H9 (cell line): ENCODE data around the gene IL36G. TPM values are rescaled to one million over a fixed set of nuclear protein-coding genes. Genes with fewer than 3 reads are reported as not detected.

Source experiments
- DNase-seq: peaks from one replicate; pipeline ENCODE4 v3.0.0-alpha.2; 2017
- H2AFZ ChIP-seq: one replicate; pipeline ENCODE4 v1.6.1; 2013; ENCODE audit warnings: mild to moderate bottlenecking, low read length, control low read depth, moderate library complexity
- H2AK5ac ChIP-seq: 2 replicates; pipeline ENCODE4 v1.6.1; 2013; ENCODE audit warnings: low read length, control low read depth, mixed read lengths; ENCODE audit not compliant: insufficient read length
- H2BK120ac ChIP-seq: one replicate; pipeline ENCODE4 v1.6.1; 2013; ENCODE audit warnings: low read depth, mild to moderate bottlenecking, low read length, control low read depth, inconsistent platforms; ENCODE audit not compliant: poor library complexity, severe bottlenecking
- H2BK12ac ChIP-seq: 2 replicates; pipeline ENCODE4 v1.6.1; 2013; ENCODE audit warnings: low read length, control low read depth, mixed read lengths, low read depth; ENCODE audit not compliant: insufficient read length
- H2BK15ac ChIP-seq: 2 replicates; pipeline ENCODE4 v1.6.1; 2013; ENCODE audit warnings: low read depth, low read length, control low read depth
- H2BK20ac ChIP-seq: one replicate; pipeline ENCODE4 v1.6.1; 2013; ENCODE audit warnings: low read depth, mild to moderate bottlenecking, low read length, control low read depth, inconsistent platforms; ENCODE audit not compliant: poor library complexity, severe bottlenecking
- H2BK5ac ChIP-seq: 2 replicates; pipeline ENCODE4 v1.6.1; 2013; ENCODE audit warnings: low read length, control low read depth, mixed read lengths; ENCODE audit not compliant: insufficient read length
- H3K14ac ChIP-seq: 2 replicates; pipeline ENCODE4 v1.6.1; 2013; ENCODE audit warnings: low read length, control low read depth; ENCODE audit not compliant: insufficient read depth
- H3K18ac ChIP-seq: 2 replicates; pipeline ENCODE4 v1.6.1; 2013; ENCODE audit warnings: low read depth, mild to moderate bottlenecking, mixed read lengths, low read length, control low read depth; ENCODE audit not compliant: insufficient read length
- H3K23ac ChIP-seq: 2 replicates; pipeline ENCODE4 v1.6.1; 2013; ENCODE audit warnings: low read length, control low read depth, mixed read lengths, low read depth; ENCODE audit not compliant: insufficient read length
- H3K23me2 ChIP-seq: 2 replicates; pipeline ENCODE4 v1.6.1; 2013; ENCODE audit warnings: low read depth, mild to moderate bottlenecking, mixed read lengths, low read length, control low read depth; ENCODE audit not compliant: insufficient read length, poor library complexity, severe bottlenecking
- H3K27ac ChIP-seq: 2 replicates; pipeline ENCODE4 v1.5.1; 2013; ENCODE audit warnings: low read length, control low read depth, mixed read lengths, low read depth; ENCODE audit not compliant: insufficient read length
- H3K27me3 ChIP-seq: 2 replicates; pipeline ENCODE4 v1.6.1; 2013; ENCODE audit warnings: low read length, control low read depth, inconsistent platforms; ENCODE audit not compliant: insufficient read depth
- H3K4ac ChIP-seq: 2 replicates; pipeline ENCODE4 v1.6.1; 2013; ENCODE audit warnings: low read depth, mild to moderate bottlenecking, control low read depth, inconsistent platforms, low read length, moderate library complexity
- H3K4me1 ChIP-seq: 2 replicates; pipeline ENCODE4 v1.6.1; 2013; ENCODE audit warnings: low read length, control low read depth, inconsistent platforms; ENCODE audit not compliant: insufficient read depth
- H3K4me2 ChIP-seq: 2 replicates; pipeline ENCODE4 v1.6.1; 2013; ENCODE audit warnings: low read length, control low read depth, mixed read lengths; ENCODE audit not compliant: insufficient read length, insufficient read depth
- H3K56ac ChIP-seq: 2 replicates; pipeline ENCODE4 v1.6.1; 2013; ENCODE audit warnings: low read depth, mild to moderate bottlenecking, mixed read lengths, low read length, control low read depth; ENCODE audit not compliant: insufficient read length
- H3K79me1 ChIP-seq: 2 replicates; pipeline ENCODE4 v1.6.1; 2013; ENCODE audit warnings: low read depth, mild to moderate bottlenecking, moderate library complexity, low read length, control low read depth, inconsistent platforms; ENCODE audit not compliant: insufficient read depth, poor library complexity, severe bottlenecking
- H3K79me2 ChIP-seq: 2 replicates; pipeline ENCODE4 v1.6.1; 2013; ENCODE audit warnings: low read length, control low read depth, inconsistent platforms; ENCODE audit not compliant: insufficient read depth
- H3K9ac ChIP-seq: 2 replicates; pipeline ENCODE4 v1.6.1; 2013; ENCODE audit warnings: low read length, control low read depth, mixed read lengths; ENCODE audit not compliant: insufficient read length; ENCODE audit errors: extremely low read depth
- H3K9me3 ChIP-seq: one replicate; pipeline ENCODE4 v1.6.1; 2013; ENCODE audit warnings: low read depth, low read length, inconsistent platforms; ENCODE audit not compliant: control insufficient read depth
- H3T11ph ChIP-seq: one replicate; pipeline ENCODE4 v1.6.1; 2013; ENCODE audit warnings: mild to moderate bottlenecking, low read length, control low read depth, inconsistent platforms
- H4K20me1 ChIP-seq: one replicate; pipeline ENCODE4 v1.6.1; 2013; ENCODE audit not compliant: control insufficient read depth, insufficient read length, insufficient read depth
- H4K5ac ChIP-seq: 2 replicates; pipeline ENCODE4 v1.6.1; 2013; ENCODE audit warnings: low read depth, mild to moderate bottlenecking, mixed read lengths, low read length, control low read depth; ENCODE audit not compliant: insufficient read length
- H4K8ac ChIP-seq: replicated peaks from 2 replicates; pipeline ENCODE4 v1.6.1; 2013; ENCODE audit warnings: low read length, control low read depth, mixed read lengths, low read depth; ENCODE audit not compliant: insufficient read length
- H4K91ac ChIP-seq: 2 replicates; pipeline ENCODE4 v1.6.1; 2013; ENCODE audit warnings: low read depth, mild to moderate bottlenecking, moderate library complexity, mixed read lengths, low read length, control low read depth; ENCODE audit not compliant: insufficient read length
- H3K27ac Mint-ChIP-seq, 3 experiments: 2 replicates in 2 of 3; 3 replicates in 1 of 3; pipeline ENCODE4 v1.8.0; 2020 to 2021; ENCODE audit warnings: mixed read lengths in 3 of 3, mild to moderate bottlenecking in 1 of 3, moderate library complexity in 1 of 3
- H3K27me3 Mint-ChIP-seq: 2 replicates; pipeline ENCODE4 v1.8.0; 2021; ENCODE audit warnings: low read depth, mild to moderate bottlenecking, moderate library complexity, mixed read lengths
- H3K36me3 Mint-ChIP-seq, 3 experiments: 2 replicates in 2 of 3; 3 replicates in 1 of 3; pipeline ENCODE4 v1.8.0; 2020 to 2021; ENCODE audit warnings: low read depth in 3 of 3, mixed read lengths in 3 of 3; ENCODE audit not compliant: insufficient read depth in 1 of 3
- H3K4me1 Mint-ChIP-seq, 2 experiments: 2 replicates each; pipeline ENCODE4 v1.8.0; 2020; ENCODE audit warnings: mixed read lengths in 2 of 2
- H3K4me3 Mint-ChIP-seq, 2 experiments: 2 replicates in 1 of 2; 3 replicates in 1 of 2; pipeline ENCODE4 v1.8.0; 2020 to 2021; ENCODE audit warnings: mild to moderate bottlenecking in 2 of 2, mixed read lengths in 2 of 2, moderate library complexity in 1 of 2
- H3K9me3 Mint-ChIP-seq, 2 experiments: 2 replicates in 1 of 2; 3 replicates in 1 of 2; pipeline ENCODE4 v1.8.0; 2020; ENCODE audit warnings: mild to moderate bottlenecking in 2 of 2, mixed read lengths in 2 of 2, moderate library complexity in 1 of 2
- CTCF ChIP-seq: fragments of 200-600 bp; sonication (generic); conservative IDR thresholded peaks from 3 replicates; pipeline ENCODE4 v1.8.0; 2021; ENCODE audit warnings: antibody characterized with exemption, mild to moderate bottlenecking
- WGBS: extraction: QIAGEN DNeasy Blood & Tissue Kit; methylation state at CpG from one replicate; pipeline ENCODE4 v1.1.7; 2013; ENCODE audit warnings: missing lambda C conversion rate, low lambda C conversion rate, mixed read lengths; ENCODE audit not compliant: insufficient read length; ENCODE audit errors: extremely low coverage; 5-methylcytosine and 5-hydroxymethylcytosine counted together
- long read RNA-seq: library from polyadenylated mRNA; unstranded; transcript quantifications from one replicate; pipeline ENCODE4 v2.0.0, GENCODE V29; 2020
- total RNA-seq: library from RNA; stranded (reverse); gene quantifications from 2 replicates; pipeline ENCODE4 v1.2.1, GENCODE V29; 2021

Gene IL36G
- total RNA-seq = not detected in 2 replicates
- long read RNA-seq = 0 reads

GRCh38 chr2:112977559-112978056 lies at the start of gene IL36G:
Gene IL36G, plus strand, starts transcription at chr2:112978006. Its CDS starts 633 bp downstream, at chr2:112978639.
- H3K4me2 ChIP-seq = no peak within 1 kb of the TSS
- no peak within 1 kb of the TSS for H3K18ac ChIP-seq
- H3K79me2 ChIP-seq = no peaks in the 10 kb centered on the region
- TF ChIP-seq CTCF = no peak
- peaks cover 2 to 23% of the 10 kb centered on the region in 2 experiments; a peak in 4 of 5 replicates for H3K9me3 Mint-ChIP-seq
- H4K91ac ChIP-seq = no peak within 1 kb of the TSS
- no peak within 1 kb of the TSS for H2AFZ ChIP-seq
- H2AK5ac ChIP-seq = no peak within 1 kb of the TSS
- H3K27ac Mint-ChIP-seq = no peak within 1 kb of the TSS
- H3K9me3 ChIP-seq = no peaks in the 10 kb centered on the region
- no peak within 1 kb of the TSS for H3K27ac ChIP-seq
- H3K36me3 Mint-ChIP-seq = no peaks in the 10 kb centered on the region
- H3T11ph ChIP-seq = no peak within 1 kb of the TSS
- H3K4ac ChIP-seq = no peak within 1 kb of the TSS
- no peaks in the 10 kb centered on the region for H4K20me1 ChIP-seq
- WGBS = no CpG with 5 or more reads among the region's 7 CpGs
- peaks cover 34% of the 10 kb centered on the region for H3K27me3 Mint-ChIP-seq
- H3K23me2 ChIP-seq = no peaks in the 10 kb centered on the region
- no peak within 1 kb of the TSS for H2BK20ac ChIP-seq
- H2BK12ac ChIP-seq = no peak within 1 kb of the TSS
- no peak within 1 kb of the TSS for H4K5ac ChIP-seq
- H3K4me1 ChIP-seq = no peaks in the 10 kb centered on the region
- H3K4me3 Mint-ChIP-seq = no peak within 1 kb of the TSS
- no peak within 1 kb of the TSS for H3K23ac ChIP-seq
- no peaks in the 10 kb centered on the region for H3K79me1 ChIP-seq
- no peaks in the 10 kb centered on the region for H3K4me1 Mint-ChIP-seq
- no peak within 1 kb of the TSS for H2BK5ac ChIP-seq
- no peak within 1 kb of the TSS for H2BK120ac ChIP-seq
- H3K14ac ChIP-seq = no peak within 1 kb of the TSS; the same call in 1 of the 2 replicates
- H3K27me3 ChIP-seq = no peaks in the 10 kb centered on the region
- no peak for DNase-seq
- H4K8ac ChIP-seq = no peak within 1 kb of the TSS
- no peak within 1 kb of the TSS for H2BK15ac ChIP-seq
- H3K9ac ChIP-seq = no peak within 1 kb of the TSS
- H3K56ac ChIP-seq = no peak within 1 kb of the TSS
